Keratinocyte (primary cell): Measurements from ENCODE around the gene DYNC1I2. TPM values are rescaled to one million over a fixed set of nuclear protein-coding genes. Genes with fewer than 3 reads are reported as not detected.

Source experiments
- DNase-seq: peaks from one replicate; pipeline ENCODE4 v3.0.0-alpha.2; 2011; ENCODE audit warnings: low read depth, missing footprints, low spot score
- FAIRE-seq: peaks from 2 replicates; lab custom pipeline; 2011; peaks lifted over from hg19 to GRCh38; lab: Jason Lieb, UNC
- H2AFZ ChIP-seq: 2 replicates; pipeline ENCODE4 v1.6.0; 2012; ENCODE audit warnings: low read length, control low read depth, inconsistent platforms; ENCODE audit not compliant: control insufficient read depth
- H3K27ac ChIP-seq: 2 replicates; pipeline ENCODE4 v1.5.1; 2011; ENCODE audit warnings: low read length; ENCODE audit not compliant: control insufficient read depth, insufficient read depth
- H3K27me3 ChIP-seq: 3 replicates; pipeline ENCODE4 v1.6.0; 2011; ENCODE audit warnings: low read length; ENCODE audit not compliant: control insufficient read depth, insufficient read depth; ENCODE audit errors: extremely low read depth
- H3K36me3 ChIP-seq, 2 experiments: 2 replicates in 1 of 2; 3 replicates in 1 of 2; pipeline ENCODE4 v1.5.1; 2011; ENCODE audit warnings: low read length in 2 of 2, mild to moderate bottlenecking in 1 of 2; ENCODE audit not compliant: control insufficient read depth in 2 of 2, insufficient read depth in 2 of 2; ENCODE audit errors: extremely low read depth in 1 of 2
- H3K4me1 ChIP-seq: 3 replicates; pipeline ENCODE4 v1.5.1; 2011; ENCODE audit warnings: low read length; ENCODE audit not compliant: control insufficient read depth, insufficient read depth; ENCODE audit errors: extremely low read depth
- H3K4me2 ChIP-seq: 3 replicates; pipeline ENCODE4 v1.6.0; 2011; ENCODE audit warnings: low read depth, low read length; ENCODE audit not compliant: control insufficient read depth, insufficient read depth; ENCODE audit errors: extremely low read depth
- H3K4me3 ChIP-seq, 3 experiments: fragments of 200-600 bp in 1 of 3; sonication (generic) in 1 of 3; 2 replicates in 2 of 3; 3 replicates in 1 of 3; pipeline ENCODE4 v1.5.1; 2011 to 2016; ENCODE audit warnings: low read length in 3 of 3, mild to moderate bottlenecking in 3 of 3, control low read depth in 2 of 3, inconsistent platforms in 1 of 3, low read depth in 1 of 3, mixed read lengths in 1 of 3, mixed run types in 1 of 3, moderate library complexity in 1 of 3; ENCODE audit not compliant: control insufficient read depth in 2 of 3, insufficient read depth in 2 of 3; ENCODE audit errors: extremely low read depth in 1 of 3
- H3K79me2 ChIP-seq: 2 replicates; pipeline ENCODE4 v1.6.0; 2012; ENCODE audit warnings: low read length; ENCODE audit not compliant: control insufficient read depth, insufficient read depth
- H3K9ac ChIP-seq: 3 replicates; pipeline ENCODE4 v1.6.0; 2011; ENCODE audit warnings: low read length; ENCODE audit not compliant: control insufficient read depth, insufficient read depth; ENCODE audit errors: extremely low read depth
- H3K9me1 ChIP-seq: 3 replicates; pipeline ENCODE4 v1.6.0; 2011; ENCODE audit warnings: low read length; ENCODE audit not compliant: control insufficient read depth, insufficient read depth; ENCODE audit errors: extremely low read depth
- H3K9me3 ChIP-seq: 2 replicates; pipeline ENCODE4 v1.5.1; 2012; ENCODE audit warnings: low read depth, low read length; ENCODE audit not compliant: control insufficient read depth
- H4K20me1 ChIP-seq: 3 replicates; pipeline ENCODE4 v1.6.0; 2011; ENCODE audit warnings: low read length; ENCODE audit not compliant: control insufficient read depth, insufficient read depth; ENCODE audit errors: extremely low read depth
- EZH2 ChIP-seq: IDR thresholded peaks from one replicate; pipeline ENCODE4 v1.6.1; 2012; ENCODE audit warnings: inconsistent platforms, mild to moderate bottlenecking, low read length, moderate library complexity
- dilution Hi-C: fragments of 300-500 bp; cut with MboI; formaldehyde crosslinking; loops from one replicate; pipeline ENCODE4 v1.7.0; 2020; ENCODE audit warnings: low sequenced_read_pairs; ENCODE audit not compliant: extremely low pct_ligation_motif_present
- polyA plus RNA-seq, 5 experiments: library from polyadenylated mRNA; depleted of rRNA in 3 of 5; stranded (reverse) in 3 of 5; stranded (forward) in 1 of 5; unstranded in 1 of 5; fragments of >200 nt; gene quantifications; 1 replicate in 1 of 5; 2 replicates in 3 of 5; 3 replicates in 1 of 5; pipeline versions ENCODE4 v1.2.1 to v1.2.3, GENCODE V29; 2011 to 2012; ENCODE audit warnings: missing spikeins in 2 of 5, low read depth in 1 of 5, low replicate concordance in 1 of 5
- TF ChIP-seq, protein P1 (sequence below), 3 experiments: IDR thresholded peaks in 1 of 3; conservative IDR thresholded peaks in 1 of 3; optimal IDR thresholded peaks in 1 of 3; 2 replicates in 2 of 3; 3 replicates in 1 of 3; pipeline versions ENCODE3 to v1.5.1; 2011; ENCODE audit warnings: low read length in 3 of 3, mild to moderate bottlenecking in 3 of 3, moderate library complexity in 2 of 3, control low read depth in 1 of 3, inconsistent platforms in 1 of 3; ENCODE audit not compliant: insufficient read depth in 2 of 3; ENCODE audit errors: extremely low read depth in 1 of 3

Gene DYNC1I2
- polyA plus RNA-seq, 1 donor (not counting 4 experiments of a cell fraction or from before 2014, with no cell fraction given): 237 TPM

DNA sequence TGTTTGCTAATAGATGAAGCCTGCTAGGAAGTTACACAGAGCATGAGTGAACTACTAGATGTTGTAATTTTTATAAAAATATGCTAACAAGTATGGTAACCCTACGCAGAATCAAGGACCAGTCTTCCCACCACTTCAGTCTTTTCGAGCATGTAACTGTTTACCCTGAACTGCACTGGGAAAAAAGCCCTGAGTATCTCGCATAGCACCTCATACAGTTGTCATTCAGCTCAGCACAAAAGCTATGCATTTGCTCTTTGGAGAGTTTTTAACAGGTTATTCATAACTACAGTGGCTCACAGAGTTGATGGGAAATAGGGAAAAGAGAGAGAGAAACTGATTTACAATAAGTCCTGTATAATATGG, 42.7 kb downstream of the DYNC1I2 start:
- H3K79me2 ChIP-seq: no peaks in the 10 kb centered on the region
- no peaks in the 10 kb centered on the region for H3K4me1 ChIP-seq
- H4K20me1 ChIP-seq: no peaks in the 10 kb centered on the region
- no peaks in the 10 kb centered on the region for H3K9me3 ChIP-seq
- H3K9me1 ChIP-seq: no peaks in the 10 kb centered on the region
- no peak overlapping the region for H3K4me3 ChIP-seq
- FAIRE-seq: no peak
- H3K4me2 ChIP-seq: no peak overlapping the region
- H3K27me3 ChIP-seq: no peaks in the 10 kb centered on the region
- no peak for TF ChIP-seq EZH2
- TF ChIP-seq, protein P1, sequence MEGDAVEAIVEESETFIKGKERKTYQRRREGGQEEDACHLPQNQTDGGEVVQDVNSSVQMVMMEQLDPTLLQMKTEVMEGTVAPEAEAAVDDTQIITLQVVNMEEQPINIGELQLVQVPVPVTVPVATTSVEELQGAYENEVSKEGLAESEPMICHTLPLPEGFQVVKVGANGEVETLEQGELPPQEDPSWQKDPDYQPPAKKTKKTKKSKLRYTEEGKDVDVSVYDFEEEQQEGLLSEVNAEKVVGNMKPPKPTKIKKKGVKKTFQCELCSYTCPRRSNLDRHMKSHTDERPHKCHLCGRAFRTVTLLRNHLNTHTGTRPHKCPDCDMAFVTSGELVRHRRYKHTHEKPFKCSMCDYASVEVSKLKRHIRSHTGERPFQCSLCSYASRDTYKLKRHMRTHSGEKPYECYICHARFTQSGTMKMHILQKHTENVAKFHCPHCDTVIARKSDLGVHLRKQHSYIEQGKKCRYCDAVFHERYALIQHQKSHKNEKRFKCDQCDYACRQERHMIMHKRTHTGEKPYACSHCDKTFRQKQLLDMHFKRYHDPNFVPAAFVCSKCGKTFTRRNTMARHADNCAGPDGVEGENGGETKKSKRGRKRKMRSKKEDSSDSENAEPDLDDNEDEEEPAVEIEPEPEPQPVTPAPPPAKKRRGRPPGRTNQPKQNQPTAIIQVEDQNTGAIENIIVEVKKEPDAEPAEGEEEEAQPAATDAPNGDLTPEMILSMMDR (optimal IDR thresholded peaks at IDR 0.05 in 1 of 3, IDR thresholded peaks at IDR 0.05 in 1 of 3, conservative IDR thresholded peaks at IDR 0.05 in 1 of 3; ENCODE audit: extremely low read depth in 1 of 3, insufficient read depth in 2 of 3, low read length in 3 of 3): no peak
- H3K9ac ChIP-seq: no peak overlapping the region
- dilution Hi-C loops: no loop called here
- H3K36me3 ChIP-seq: peaks cover 0 to 7% of the 10 kb centered on the region in 2 experiments
- H2AFZ ChIP-seq: no peak overlapping the region
- no peak for DNase-seq
- H3K27ac ChIP-seq: no peak overlapping the region

DNA sequence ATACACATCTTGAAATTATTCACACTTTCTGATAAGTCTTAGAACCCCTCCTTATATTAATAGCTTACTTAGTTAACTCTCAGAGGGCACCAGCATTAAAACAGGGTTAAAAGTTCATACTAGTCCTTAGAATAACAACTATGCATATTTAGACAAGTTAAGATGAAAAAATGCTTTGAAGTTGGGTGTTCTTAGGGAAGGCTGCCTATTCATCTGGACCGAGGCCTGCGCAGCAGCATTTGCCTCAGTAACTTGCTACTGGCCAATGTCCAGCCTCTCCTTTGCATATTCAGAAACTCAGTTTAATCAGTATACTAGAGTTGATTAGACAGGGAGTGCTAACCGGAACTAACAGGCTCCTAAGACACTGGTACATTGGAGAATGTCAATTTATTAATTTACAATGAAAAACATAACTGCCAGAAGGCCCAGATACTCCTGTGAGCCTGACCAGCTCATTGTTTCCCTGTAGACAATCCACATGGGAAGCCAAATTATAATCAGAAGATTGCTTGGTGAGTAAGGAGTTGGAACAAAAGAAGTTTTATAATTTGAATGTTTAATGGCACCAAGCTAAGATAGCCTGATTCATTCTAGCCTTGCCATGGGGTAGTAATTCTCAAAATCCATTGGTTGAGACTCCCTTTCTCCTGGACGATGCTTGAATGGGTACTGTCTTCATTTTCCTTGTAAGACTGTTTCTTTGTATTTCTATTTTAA, 48.9 kb downstream of the DYNC1I2 start:
- H3K79me2 ChIP-seq: no peaks in the 10 kb centered on the region
- no peaks in the 10 kb centered on the region for H3K9me1 ChIP-seq
- no peak overlapping the region for H3K4me3 ChIP-seq
- dilution Hi-C loops: no loop called here
- no peak overlapping the region for H3K27ac ChIP-seq
- TF ChIP-seq, protein P1 (optimal IDR thresholded peaks at IDR 0.05 in 1 of 3, IDR thresholded peaks at IDR 0.05 in 1 of 3, conservative IDR thresholded peaks at IDR 0.05 in 1 of 3; ENCODE audit: extremely low read depth in 1 of 3, insufficient read depth in 2 of 3, low read length in 3 of 3): no peak
- no peak for TF ChIP-seq EZH2
- no peak overlapping the region for H3K4me2 ChIP-seq
- H3K27me3 ChIP-seq: no peaks in the 10 kb centered on the region
- H2AFZ ChIP-seq: no peak overlapping the region
- FAIRE-seq: no peak
- no peak overlapping the region for H3K9ac ChIP-seq
- H3K9me3 ChIP-seq: no peaks in the 10 kb centered on the region
- H4K20me1 ChIP-seq: peaks cover 1% of the 10 kb centered on the region
- H3K36me3 ChIP-seq: peaks cover 11 to 12% of the 10 kb centered on the region in 2 experiments
- H3K4me1 ChIP-seq: no peaks in the 10 kb centered on the region
- DNase-seq: no peak
